ENCODE measurements around the gene TPP1. TPM values are rescaled to one million over a fixed set of nuclear protein-coding genes. Genes with fewer than 3 reads are reported as not detected.
A peak's percentile ranks its signal among the peaks of the same experiment; 100 is the strongest.

Gene TPP1
- polyA plus RNA-seq, 2 donors: 18.6 to 20.9 TPM

- Histone ChIP-seq H3K27me3 (ENCODE audit: control insufficient read depth in 1 of 2, insufficient read depth in 2 of 2, low read length in 2 of 2) (no peaks in the 10 kb centered on the region), H3K36me3 (ENCODE audit: control insufficient read depth in 2 of 2, insufficient read depth in 2 of 2, low read length in 1 of 2) (no peaks in the 10 kb centered on the region), H3K27ac (ENCODE audit: low read depth in 2 of 2, low read length in 1 of 2) (no peak overlapping the region), H3K4me1 (ENCODE audit: control insufficient read depth in 2 of 2, insufficient read depth in 2 of 2, low read length in 1 of 2) (peaks cover 0 to 2% of the 10 kb centered on the region in 2 donors), H3K9me3 (ENCODE audit: control insufficient read depth in 2 of 2, insufficient read depth in 1 of 2, low read depth in 1 of 2, low read length in 1 of 2) (no peaks in the 10 kb centered on the region), H3K4me3 (ENCODE audit: low read depth in 1 of 2, low read length in 2 of 2) (no peak overlapping the region)
- WGBS, 2 donors: 85 to 93% methylated on average over 2 of the region's 2 CpGs
Measured at GRCh38 chr11:6579681-6580080, 39.5 kb downstream of the TPP1 start.

DNA sequence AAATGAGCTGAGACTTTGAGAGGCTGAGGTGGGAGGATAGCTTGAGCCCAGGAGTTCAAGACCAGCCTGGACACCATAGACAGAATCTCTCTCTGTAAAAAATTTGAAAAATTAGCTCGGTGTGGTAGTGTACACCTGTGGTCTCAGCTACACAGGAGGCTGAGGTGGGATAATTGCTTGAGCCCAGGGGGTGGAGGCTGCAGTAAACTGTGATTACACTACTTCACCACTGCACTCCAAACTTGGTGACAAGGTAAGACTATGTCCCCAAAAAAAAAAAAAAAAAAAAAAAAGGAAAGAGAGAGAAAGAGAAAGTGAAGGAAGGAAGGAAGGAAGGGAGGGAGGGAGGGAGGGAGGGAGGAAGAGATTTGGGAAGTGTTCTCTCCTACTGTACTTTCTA is 41.1 kb downstream of the TPP1 start:
- peaks cover 0 to 2% of the 10 kb centered on the region in 2 donors for H3K4me1 ChIP-seq (ENCODE audit: control insufficient read depth in 2 of 2, insufficient read depth in 2 of 2, low read length in 1 of 2)
- 92 to 100% methylated on average over 1 of the region's 1 CpG for WGBS, 2 donors
- H3K36me3 ChIP-seq (ENCODE audit: control insufficient read depth in 2 of 2, insufficient read depth in 2 of 2, low read length in 1 of 2): no peaks in the 10 kb centered on the region
- no peak overlapping the region for H3K4me3 ChIP-seq (ENCODE audit: low read depth in 1 of 2, low read length in 2 of 2)
- H3K27ac ChIP-seq (ENCODE audit: low read depth in 2 of 2, low read length in 1 of 2): no peak overlapping the region
- no peaks in the 10 kb centered on the region for H3K9me3 ChIP-seq (ENCODE audit: control insufficient read depth in 2 of 2, insufficient read depth in 1 of 2, low read depth in 1 of 2, low read length in 1 of 2)
- no peaks in the 10 kb centered on the region for H3K27me3 ChIP-seq (ENCODE audit: control insufficient read depth in 1 of 2, insufficient read depth in 2 of 2, low read length in 2 of 2)

DNA sequence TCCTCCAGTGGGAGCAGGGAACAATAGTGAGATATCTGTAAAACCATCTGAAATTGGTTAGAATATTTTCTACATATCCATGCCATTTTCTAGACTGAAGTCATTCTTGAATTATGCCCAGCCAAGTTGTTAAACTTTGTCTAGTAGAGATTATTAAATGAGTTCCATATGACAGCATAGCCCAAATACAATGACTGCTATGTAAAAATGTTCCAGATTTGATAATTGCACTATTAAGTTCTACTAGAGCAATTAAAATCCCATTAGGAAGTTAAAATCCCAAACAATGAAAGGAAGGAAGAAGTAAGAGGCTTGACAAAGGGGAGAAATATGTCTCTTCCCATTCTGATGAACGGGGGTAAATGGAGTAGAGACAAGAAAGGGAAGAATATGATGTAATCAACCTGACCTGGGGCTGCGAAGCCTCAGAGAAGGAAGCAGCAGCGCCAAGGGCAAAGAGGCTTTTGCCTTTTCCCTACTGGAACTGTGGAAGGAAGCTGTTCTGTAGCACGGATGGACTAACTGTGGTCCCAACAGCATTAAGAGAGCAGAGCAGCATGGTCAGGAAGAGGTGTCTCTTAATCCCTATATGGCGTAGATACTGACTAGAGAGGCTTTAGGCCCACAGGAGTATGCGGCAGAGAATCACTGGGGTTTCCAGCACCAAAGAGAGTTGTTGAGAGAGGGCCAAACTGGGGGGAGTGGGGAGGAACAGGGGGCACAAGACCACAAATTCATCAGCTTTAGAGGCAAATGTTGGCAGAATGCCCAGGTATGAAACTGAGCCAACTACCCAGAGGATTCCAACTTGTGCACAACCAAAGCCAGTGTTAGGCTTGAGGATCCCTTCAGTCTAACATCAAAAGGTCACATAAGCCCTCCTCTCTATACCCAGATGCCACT is 42.5 kb downstream of the TPP1 start:
- H3K27me3 ChIP-seq (ENCODE audit: control insufficient read depth in 1 of 2, insufficient read depth in 2 of 2, low read length in 2 of 2): no peaks in the 10 kb centered on the region
- H3K4me3 ChIP-seq (ENCODE audit: low read depth in 1 of 2, low read length in 2 of 2): no peak overlapping the region
- 38 to 45% methylated on average over 6 of the region's 6 CpGs for WGBS, 2 donors
- H3K9me3 ChIP-seq (ENCODE audit: control insufficient read depth in 2 of 2, insufficient read depth in 1 of 2, low read depth in 1 of 2, low read length in 1 of 2): no peaks in the 10 kb centered on the region
- peak overlapping the region; percentile 37 to 62 for H3K27ac ChIP-seq (ENCODE audit: low read depth in 2 of 2, low read length in 1 of 2)
- peaks cover 0 to 2% of the 10 kb centered on the region in 2 donors for H3K4me1 ChIP-seq (ENCODE audit: control insufficient read depth in 2 of 2, insufficient read depth in 2 of 2, low read length in 1 of 2)
- no peaks in the 10 kb centered on the region for H3K36me3 ChIP-seq (ENCODE audit: control insufficient read depth in 2 of 2, insufficient read depth in 2 of 2, low read length in 1 of 2)

DNA sequence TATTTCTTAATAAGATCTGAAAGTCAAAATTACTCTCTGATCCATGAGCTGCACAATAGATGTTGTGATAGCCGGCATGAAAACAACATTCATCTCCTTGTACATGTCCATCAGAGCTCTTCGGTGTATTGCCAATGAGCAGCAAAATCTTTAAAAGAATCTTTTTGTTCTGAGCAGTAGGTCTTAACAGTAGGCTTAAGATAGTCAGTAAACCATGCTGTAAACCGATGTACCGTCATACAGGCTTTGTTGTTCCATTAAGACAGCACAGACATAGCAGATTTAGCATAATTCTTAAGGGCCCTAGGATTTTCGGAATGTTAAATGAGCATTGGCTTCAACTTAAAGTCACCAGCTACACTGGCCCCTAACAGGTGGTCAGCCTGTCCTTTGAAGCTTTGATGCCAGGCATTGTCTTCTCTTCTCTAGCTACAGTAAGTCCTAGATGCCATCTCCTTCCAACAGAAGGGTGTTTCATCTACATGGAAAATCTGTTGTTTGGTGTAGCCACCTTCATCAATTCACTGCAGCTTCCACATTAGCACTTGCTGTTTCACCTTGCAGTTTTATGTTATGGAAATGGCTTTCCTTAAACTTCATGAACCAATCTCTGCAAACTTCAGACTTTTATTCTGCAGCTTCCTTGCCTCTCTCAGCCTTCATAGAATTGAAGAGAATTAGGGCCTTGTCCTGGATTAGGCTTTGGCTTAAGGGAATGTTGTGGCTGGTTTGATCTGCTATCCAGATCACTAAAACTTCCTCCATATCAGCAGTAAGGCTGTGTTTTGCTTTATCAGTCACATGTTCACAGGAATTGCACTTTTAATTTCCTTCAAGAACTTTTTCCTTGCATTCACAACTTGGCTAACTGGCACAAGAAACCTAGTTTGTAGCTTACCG is 44.2 kb downstream of the TPP1 start:
- H3K4me1 ChIP-seq (ENCODE audit: control insufficient read depth in 2 of 2, insufficient read depth in 2 of 2, low read length in 1 of 2): peaks cover 0 to 2% of the 10 kb centered on the region in 2 donors

GRCh38 chr11:6572215-6572614 is 47.0 kb downstream of the TPP1 start:
- WGBS, 2 donors: 55 to 56% methylated on average over 2 of the region's 2 CpGs
- Histone ChIP-seq H3K36me3 (ENCODE audit: control insufficient read depth in 2 of 2, insufficient read depth in 2 of 2, low read length in 1 of 2) (no peaks in the 10 kb centered on the region), H3K27ac (ENCODE audit: low read depth in 2 of 2, low read length in 1 of 2) (no peak overlapping the region), H3K4me1 (ENCODE audit: control insufficient read depth in 2 of 2, insufficient read depth in 2 of 2, low read length in 1 of 2) (peaks cover 3 to 6% of the 10 kb centered on the region in 2 donors), H3K27me3 (ENCODE audit: control insufficient read depth in 1 of 2, insufficient read depth in 2 of 2, low read length in 2 of 2) (no peaks in the 10 kb centered on the region), H3K9me3 (ENCODE audit: control insufficient read depth in 2 of 2, insufficient read depth in 1 of 2, low read depth in 1 of 2, low read length in 1 of 2) (no peaks in the 10 kb centered on the region), H3K4me3 (ENCODE audit: low read depth in 1 of 2, low read length in 2 of 2) (no peak overlapping the region)

More for the DNA sequence above, 44.2 kb downstream of the TPP1 start:
- no peaks in the 10 kb centered on the region for H3K36me3 ChIP-seq (ENCODE audit: control insufficient read depth in 2 of 2, insufficient read depth in 2 of 2, low read length in 1 of 2)
- no peaks in the 10 kb centered on the region for H3K9me3 ChIP-seq (ENCODE audit: control insufficient read depth in 2 of 2, insufficient read depth in 1 of 2, low read depth in 1 of 2, low read length in 1 of 2)
- H3K4me3 ChIP-seq (ENCODE audit: low read depth in 1 of 2, low read length in 2 of 2): no peak overlapping the region
- WGBS, 2 donors: 86 to 89% methylated on average over 6 of the region's 6 CpGs
- no peaks in the 10 kb centered on the region for H3K27me3 ChIP-seq (ENCODE audit: control insufficient read depth in 1 of 2, insufficient read depth in 2 of 2, low read length in 2 of 2)
- no peak overlapping the region for H3K27ac ChIP-seq (ENCODE audit: low read depth in 2 of 2, low read length in 1 of 2)

- 80 to 84% methylated on average over 22 of the region's 22 CpGs for WGBS, 2 donors
- Histone ChIP-seq H3K36me3 (ENCODE audit: control insufficient read depth in 2 of 2, insufficient read depth in 2 of 2, low read length in 1 of 2) (no peaks in the 10 kb centered on the region), H3K4me1 (ENCODE audit: control insufficient read depth in 2 of 2, insufficient read depth in 2 of 2, low read length in 1 of 2) (peaks cover 3 to 4% of the 10 kb centered on the region in 2 donors), H3K27ac (ENCODE audit: low read depth in 2 of 2, low read length in 1 of 2) (no peak overlapping the region), H3K9me3 (ENCODE audit: control insufficient read depth in 2 of 2, insufficient read depth in 1 of 2, low read depth in 1 of 2, low read length in 1 of 2) (no peaks in the 10 kb centered on the region), H3K4me3 (ENCODE audit: low read depth in 1 of 2, low read length in 2 of 2) (no peak overlapping the region), H3K27me3 (ENCODE audit: control insufficient read depth in 1 of 2, insufficient read depth in 2 of 2, low read length in 2 of 2) (no peaks in the 10 kb centered on the region)
Measured at GRCh38 chr11:6571434-6572008, 47.7 kb downstream of the TPP1 start.

DNA sequence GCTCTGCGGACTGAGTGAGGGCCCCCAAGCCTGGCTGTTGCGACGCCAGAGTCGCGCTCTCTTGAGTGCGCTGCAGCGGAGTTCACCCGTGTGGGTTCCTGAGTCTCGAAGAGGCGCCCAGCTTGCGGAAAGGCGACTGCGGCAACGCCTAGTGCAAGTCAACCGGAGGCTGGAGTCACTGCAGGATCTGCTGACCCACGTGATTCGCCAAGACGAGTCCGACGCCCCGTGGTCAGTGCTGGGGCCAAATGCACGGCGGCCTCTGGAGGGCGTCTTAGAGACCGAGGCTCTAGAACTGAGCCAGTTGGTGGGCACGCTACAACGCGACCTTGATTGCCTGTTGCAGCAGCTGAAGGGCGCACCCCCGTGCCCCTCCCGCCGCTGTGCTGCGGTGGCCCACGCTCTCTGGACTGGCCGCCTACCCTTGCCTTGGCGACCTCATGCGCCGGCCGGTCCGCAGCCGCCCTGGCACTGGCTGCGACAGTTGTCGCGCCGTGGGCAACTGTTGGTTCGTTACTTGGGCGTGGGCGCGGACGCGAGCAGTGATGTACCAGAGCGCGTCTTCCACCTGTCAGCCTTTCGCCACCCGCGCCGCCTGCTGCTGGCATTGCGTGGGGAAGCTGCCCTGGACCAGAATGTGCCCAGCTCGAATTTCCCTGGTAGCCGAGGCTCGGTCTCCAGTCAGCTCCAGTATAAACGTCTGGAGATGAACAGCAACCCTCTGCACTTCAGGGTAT is 48.4 kb downstream of the TPP1 start:
- no peak overlapping the region for H3K4me3 ChIP-seq (ENCODE audit: low read depth in 1 of 2, low read length in 2 of 2)
- H3K27ac ChIP-seq (ENCODE audit: low read depth in 2 of 2, low read length in 1 of 2): no peak overlapping the region
- H3K27me3 ChIP-seq (ENCODE audit: control insufficient read depth in 1 of 2, insufficient read depth in 2 of 2, low read length in 2 of 2): no peaks in the 10 kb centered on the region
- 73 to 83% methylated on average over 62 of the region's 62 CpGs for WGBS, 2 donors
- no peaks in the 10 kb centered on the region for H3K36me3 ChIP-seq (ENCODE audit: control insufficient read depth in 2 of 2, insufficient read depth in 2 of 2, low read length in 1 of 2)
- H3K9me3 ChIP-seq (ENCODE audit: control insufficient read depth in 2 of 2, insufficient read depth in 1 of 2, low read depth in 1 of 2, low read length in 1 of 2): no peaks in the 10 kb centered on the region
- peaks cover 3 to 4% of the 10 kb centered on the region in 2 donors for H3K4me1 ChIP-seq (ENCODE audit: control insufficient read depth in 2 of 2, insufficient read depth in 2 of 2, low read length in 1 of 2)

- no peak overlapping the region for H3K27ac ChIP-seq (ENCODE audit: low read depth in 2 of 2, low read length in 1 of 2)
- no peaks in the 10 kb centered on the region for H3K27me3 ChIP-seq (ENCODE audit: control insufficient read depth in 1 of 2, insufficient read depth in 2 of 2, low read length in 2 of 2)
- H3K36me3 ChIP-seq (ENCODE audit: control insufficient read depth in 2 of 2, insufficient read depth in 2 of 2, low read length in 1 of 2): no peaks in the 10 kb centered on the region
- no peak overlapping the region for H3K4me3 ChIP-seq (ENCODE audit: low read depth in 1 of 2, low read length in 2 of 2)
- 81 to 95% methylated on average over 5 of the region's 5 CpGs for WGBS, 2 donors
- peaks cover 3 to 4% of the 10 kb centered on the region in 2 donors for H3K4me1 ChIP-seq (ENCODE audit: control insufficient read depth in 2 of 2, insufficient read depth in 2 of 2, low read length in 1 of 2)
- no peaks in the 10 kb centered on the region for H3K9me3 ChIP-seq (ENCODE audit: control insufficient read depth in 2 of 2, insufficient read depth in 1 of 2, low read depth in 1 of 2, low read length in 1 of 2)
Measured at GRCh38 chr11:6569706-6570105, 49.5 kb downstream of the TPP1 start.

All from esophagus (tissue), 2 donors.